ENCODE results near the gene RGR. TPM values are rescaled to one million over a fixed set of nuclear protein-coding genes. Genes with fewer than 3 reads are reported as not detected.
A peak's percentile ranks its signal among the peaks of the same experiment; 100 is the strongest.

The RGR gene
- polyA plus RNA-seq, 4 donors = 0.04 to 0.12 TPM; not detected in 2

DNA sequence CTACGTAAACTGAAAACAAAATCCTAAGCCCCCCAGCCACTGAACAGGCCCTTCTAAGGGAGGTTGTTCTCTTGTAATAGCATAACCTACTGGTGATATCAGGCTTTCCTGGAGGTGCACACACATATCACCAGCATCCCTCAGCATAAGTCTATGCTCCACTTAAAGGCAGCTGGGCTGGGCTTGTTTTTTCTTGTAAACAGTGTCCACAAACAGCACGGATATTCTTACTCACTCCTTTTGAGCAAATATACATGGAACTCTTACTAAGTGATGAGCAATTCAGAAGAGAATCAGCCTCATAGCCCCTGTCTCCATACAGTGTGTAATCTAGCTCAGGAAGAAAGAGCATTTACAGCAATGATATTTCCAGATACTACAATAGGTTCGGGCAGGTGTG is 5.9 kb upstream of the RGR start:
- DNase-seq (no peak), FAIRE-seq (no peak)
- no peaks in the 10 kb centered on the region for H3K9me3 ChIP-seq (ENCODE audit: control insufficient read depth in 2 of 2, insufficient read depth in 1 of 2, low read depth in 1 of 2, low read length in 1 of 2)
- no peaks in the 10 kb centered on the region for H3K4me1 ChIP-seq (ENCODE audit: control insufficient read depth in 3 of 3, insufficient read depth in 2 of 3, low read depth in 1 of 3, low read length in 2 of 3)
- whole genome bisulfite sequencing, 3 donors = 85 to 87% (median 86%) methylated on average over 3 of the region's 3 CpGs
- no peak overlapping the region for H3K27ac ChIP-seq (ENCODE audit: low read depth in 1 of 3, low read length in 2 of 3)
- no peaks in the 10 kb centered on the region for H3K36me3 ChIP-seq (ENCODE audit: control insufficient read depth in 3 of 3, insufficient read depth in 2 of 3, low read depth in 1 of 3, low read length in 3 of 3)
- peaks cover 0 to 9% (median 8%) of the 10 kb centered on the region in 3 donors for H3K27me3 ChIP-seq (ENCODE audit: control insufficient read depth in 3 of 3, insufficient read depth in 3 of 3, low read length in 3 of 3)
- no peak overlapping the region for H3K4me3 ChIP-seq (ENCODE audit: low read depth in 1 of 3, low read length in 3 of 3)

DNA sequence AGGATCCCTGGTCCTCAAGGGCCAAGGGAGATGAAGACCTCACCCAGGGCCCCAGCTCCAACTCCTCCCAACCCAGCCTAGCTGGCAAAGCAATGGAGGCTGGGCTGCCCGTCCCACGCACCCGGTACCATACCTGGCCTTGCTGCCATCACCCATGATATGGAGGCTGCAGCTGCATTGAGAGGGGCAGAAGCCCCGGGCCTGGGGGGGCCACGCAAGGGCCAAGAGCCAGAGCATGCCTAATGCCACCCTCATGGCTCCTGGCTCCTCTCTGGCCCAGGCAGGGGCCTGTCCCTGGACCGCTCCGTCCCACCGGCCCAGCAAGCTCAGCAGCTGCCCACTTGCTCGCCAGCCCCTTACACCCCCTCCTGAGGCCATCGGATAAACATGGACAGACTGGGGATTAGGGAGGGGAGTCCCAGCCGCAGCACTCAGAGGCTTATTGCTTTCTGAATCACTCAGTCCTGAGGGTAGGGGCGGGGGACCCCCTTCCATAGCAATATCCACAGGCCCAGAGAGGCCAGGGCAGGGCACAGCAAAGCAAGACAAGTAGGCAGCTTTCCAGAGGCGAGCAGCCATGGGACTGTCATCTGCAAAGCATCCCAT is 3.6 kb upstream of the RGR start, which contains the start of gene LRIT1:
TSS of gene LRIT1 (minus strand) at position 362 of the 606 bp plus-strand sequence. CDS start at position 255, 107 bp downstream.
- 82 to 92% (median 87%) methylated on average over 12 to 13 of the region's 13 CpGs for WGBS, 3 donors
- no peak within 1 kb of the TSS for H3K4me3 ChIP-seq (ENCODE audit: low read depth in 1 of 3, low read length in 3 of 3)
- peaks cover 0 to 9% (median 8%) of the 10 kb centered on the region in 3 donors for H3K27me3 ChIP-seq (ENCODE audit: control insufficient read depth in 3 of 3, insufficient read depth in 3 of 3, low read length in 3 of 3)
- DNase-seq = no peak
- no peak within 1 kb of the TSS for H3K27ac ChIP-seq (ENCODE audit: low read depth in 1 of 3, low read length in 2 of 3)
- H3K36me3 ChIP-seq (ENCODE audit: control insufficient read depth in 3 of 3, insufficient read depth in 2 of 3, low read depth in 1 of 3, low read length in 3 of 3) = no peaks in the 10 kb centered on the region
- no peaks in the 10 kb centered on the region for H3K4me1 ChIP-seq (ENCODE audit: control insufficient read depth in 3 of 3, insufficient read depth in 2 of 3, low read depth in 1 of 3, low read length in 2 of 3)
- FAIRE-seq = no peak
- no peaks in the 10 kb centered on the region for H3K9me3 ChIP-seq (ENCODE audit: control insufficient read depth in 2 of 2, insufficient read depth in 1 of 2, low read depth in 1 of 2, low read length in 1 of 2)

DNA sequence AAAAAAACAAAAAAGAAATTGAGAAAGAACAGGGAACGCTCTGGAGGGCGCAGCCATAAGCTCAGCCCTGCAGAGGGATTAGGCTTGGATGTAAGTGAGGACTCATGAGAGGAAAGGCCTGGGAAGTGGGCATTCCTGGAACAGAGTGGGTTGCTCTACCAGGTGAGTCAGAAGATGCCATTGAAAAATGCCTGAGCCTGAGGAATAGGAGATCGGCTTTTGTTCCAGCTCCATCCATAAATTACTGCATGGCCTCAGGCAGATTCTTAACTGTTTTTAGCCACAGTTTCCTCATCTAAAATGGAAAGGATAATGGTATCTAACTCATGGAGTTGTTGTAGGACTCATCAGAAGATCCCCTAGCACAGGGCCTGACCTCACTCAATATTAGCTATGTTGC is 1.1 kb upstream of the RGR start:
- H3K36me3 ChIP-seq (ENCODE audit: control insufficient read depth in 3 of 3, insufficient read depth in 2 of 3, low read depth in 1 of 3, low read length in 3 of 3) = no peaks in the 10 kb centered on the region
- H3K9me3 ChIP-seq (ENCODE audit: control insufficient read depth in 2 of 2, insufficient read depth in 1 of 2, low read depth in 1 of 2, low read length in 1 of 2) = no peaks in the 10 kb centered on the region
- H3K4me3 ChIP-seq (ENCODE audit: low read depth in 1 of 3, low read length in 3 of 3) = no peak overlapping the region
- no peak for DNase-seq
- no peak for FAIRE-seq
- no peak overlapping the region for H3K27ac ChIP-seq (ENCODE audit: low read depth in 1 of 3, low read length in 2 of 3)
- 97 to 100% (median 98%) methylated on average over 3 of the region's 3 CpGs for WGBS, 3 donors
- peaks cover 0 to 2% (median 0%) of the 10 kb centered on the region in 3 donors for H3K27me3 ChIP-seq (ENCODE audit: control insufficient read depth in 3 of 3, insufficient read depth in 3 of 3, low read length in 3 of 3)
- H3K4me1 ChIP-seq (ENCODE audit: control insufficient read depth in 3 of 3, insufficient read depth in 2 of 3, low read depth in 1 of 3, low read length in 2 of 3) = no peaks in the 10 kb centered on the region

- H3K27ac ChIP-seq (ENCODE audit: low read depth in 1 of 3, low read length in 2 of 3) = no peak overlapping the region
- no peaks in the 10 kb centered on the region for H3K4me1 ChIP-seq (ENCODE audit: control insufficient read depth in 3 of 3, insufficient read depth in 2 of 3, low read depth in 1 of 3, low read length in 2 of 3)
- peaks cover 0 to 2% (median 0%) of the 10 kb centered on the region in 3 donors for H3K27me3 ChIP-seq (ENCODE audit: control insufficient read depth in 3 of 3, insufficient read depth in 3 of 3, low read length in 3 of 3)
- peaks cover 0 to 5% of the 10 kb centered on the region in 2 donors for H3K9me3 ChIP-seq (ENCODE audit: control insufficient read depth in 2 of 2, insufficient read depth in 1 of 2, low read depth in 1 of 2, low read length in 1 of 2)
- 80 to 84% (median 80%) methylated on average over 6 of the region's 6 CpGs for WGBS, 3 donors
- FAIRE-seq (no peak), DNase-seq (no peak)
- H3K4me3 ChIP-seq (ENCODE audit: low read depth in 1 of 3, low read length in 3 of 3) = no peak overlapping the region
- H3K36me3 ChIP-seq (ENCODE audit: control insufficient read depth in 3 of 3, insufficient read depth in 2 of 3, low read depth in 1 of 3, low read length in 3 of 3) = no peaks in the 10 kb centered on the region
Observed at GRCh38 chr10:84247496-84247895, 2.6 kb downstream of the RGR start.

DNA sequence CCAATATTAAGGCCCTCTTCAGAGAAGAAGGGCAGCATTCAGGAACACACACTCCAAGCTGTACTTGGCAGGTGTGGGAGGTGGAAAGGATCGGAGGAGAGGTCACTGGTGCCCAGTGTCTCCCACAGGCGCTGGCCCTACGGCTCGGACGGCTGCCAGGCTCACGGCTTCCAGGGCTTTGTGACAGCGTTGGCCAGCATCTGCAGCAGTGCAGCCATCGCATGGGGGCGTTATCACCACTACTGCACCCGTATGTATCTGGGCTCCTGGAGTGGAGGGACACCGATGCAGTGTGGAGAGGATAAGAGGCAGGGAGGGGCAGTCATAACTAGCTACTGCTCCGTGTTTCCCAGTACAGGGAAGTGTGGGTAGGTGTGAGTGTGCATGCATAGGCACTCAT is 3.9 kb downstream of the RGR start:
- Histone ChIP-seq H3K4me1 (ENCODE audit: control insufficient read depth in 3 of 3, insufficient read depth in 2 of 3, low read depth in 1 of 3, low read length in 2 of 3) (no peaks in the 10 kb centered on the region), H3K36me3 (ENCODE audit: control insufficient read depth in 3 of 3, insufficient read depth in 2 of 3, low read depth in 1 of 3, low read length in 3 of 3) (no peaks in the 10 kb centered on the region), H3K27me3 (ENCODE audit: control insufficient read depth in 3 of 3, insufficient read depth in 3 of 3, low read length in 3 of 3) (peaks cover 0 to 2% (median 0%) of the 10 kb centered on the region in 3 donors), H3K9me3 (ENCODE audit: control insufficient read depth in 2 of 2, insufficient read depth in 1 of 2, low read depth in 1 of 2, low read length in 1 of 2) (peaks cover 0 to 5% of the 10 kb centered on the region in 2 donors), H3K4me3 (ENCODE audit: low read depth in 1 of 3, low read length in 3 of 3) (no peak overlapping the region), H3K27ac (ENCODE audit: low read depth in 1 of 3, low read length in 2 of 3) (no peak overlapping the region)
- FAIRE-seq = no peak
- WGBS, 3 donors = 76 to 80% (median 78%) methylated on average over 11 to 12 of the region's 12 CpGs
- no peak for DNase-seq

DNA sequence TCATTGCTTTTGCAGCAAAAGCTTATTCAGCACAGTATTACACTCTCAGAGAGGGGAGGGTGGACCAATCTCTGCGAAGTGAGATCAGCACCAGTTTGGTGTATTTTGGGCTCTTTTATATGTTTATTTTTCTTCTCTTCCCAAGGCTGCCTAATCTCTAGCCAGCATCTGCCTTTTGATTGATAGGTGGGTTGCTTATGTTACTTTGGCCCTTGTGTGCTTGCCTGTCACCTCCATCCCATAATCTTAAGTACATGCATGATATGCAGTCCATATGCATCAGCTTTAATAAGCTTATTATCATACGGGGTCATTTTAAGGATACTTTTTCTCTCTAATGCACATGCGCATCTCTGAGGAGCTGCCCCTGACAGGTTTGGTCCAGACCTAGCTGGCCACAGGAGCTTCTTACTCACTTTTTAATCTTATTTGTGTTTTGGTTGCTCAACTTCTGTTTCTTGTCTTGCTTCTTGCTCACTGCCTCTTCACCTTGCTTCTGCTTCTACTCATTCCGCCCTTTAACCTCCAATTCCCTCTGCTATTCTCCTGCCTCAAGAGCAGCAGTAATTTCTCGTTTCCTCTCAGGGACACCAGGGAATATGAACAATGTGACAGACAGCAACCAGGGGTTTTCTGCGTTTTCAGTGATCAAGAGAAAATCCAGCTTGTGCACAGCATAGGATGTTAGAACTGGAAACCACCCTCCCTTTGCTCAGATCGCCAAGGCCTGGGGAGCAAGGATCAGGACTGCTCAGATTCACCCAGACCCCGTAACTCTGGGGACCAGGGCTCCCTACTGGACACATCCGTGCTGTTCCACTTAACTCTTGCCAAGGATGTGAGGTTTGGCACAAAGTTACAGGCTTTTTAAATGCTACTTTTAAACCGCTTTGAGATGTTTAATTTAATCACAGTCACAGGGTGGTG is 10.0 kb downstream of the RGR start:
- Histone ChIP-seq H3K27ac (ENCODE audit: low read depth in 1 of 3, low read length in 2 of 3) (no peak overlapping the region), H3K27me3 (ENCODE audit: control insufficient read depth in 3 of 3, insufficient read depth in 3 of 3, low read length in 3 of 3) (peaks cover 0 to 3% (median 0%) of the 10 kb centered on the region in 3 donors), H3K4me3 (ENCODE audit: low read depth in 1 of 3, low read length in 3 of 3) (no peak overlapping the region), H3K9me3 (ENCODE audit: control insufficient read depth in 2 of 2, insufficient read depth in 1 of 2, low read depth in 1 of 2, low read length in 1 of 2) (peaks cover 0 to 5% of the 10 kb centered on the region in 2 donors), H3K4me1 (ENCODE audit: control insufficient read depth in 3 of 3, insufficient read depth in 2 of 3, low read depth in 1 of 3, low read length in 2 of 3) (no peaks in the 10 kb centered on the region), H3K36me3 (ENCODE audit: control insufficient read depth in 3 of 3, insufficient read depth in 2 of 3, low read depth in 1 of 3, low read length in 3 of 3) (no peaks in the 10 kb centered on the region)
- DNase-seq (no peak), FAIRE-seq (no peak)
- WGBS, 3 donors = 60 to 73% (median 60%) methylated on average over 10 of the region's 10 CpGs

GRCh38 chr10:84256510-84257342 is 11.9 kb downstream of the RGR start:
- H3K27me3 ChIP-seq (ENCODE audit: control insufficient read depth in 3 of 3, insufficient read depth in 3 of 3, low read length in 3 of 3) = peaks cover 0 to 3% (median 0%) of the 10 kb centered on the region in 3 donors
- FAIRE-seq = no peak
- H3K4me1 ChIP-seq (ENCODE audit: control insufficient read depth in 3 of 3, insufficient read depth in 2 of 3, low read depth in 1 of 3, low read length in 2 of 3) = no peaks in the 10 kb centered on the region
- peaks cover 0 to 2% of the 10 kb centered on the region in 2 donors for H3K9me3 ChIP-seq (ENCODE audit: control insufficient read depth in 2 of 2, insufficient read depth in 1 of 2, low read depth in 1 of 2, low read length in 1 of 2)
- DNase-seq = peak; percentile 10 to 46
- no peak overlapping the region for H3K27ac ChIP-seq (ENCODE audit: low read depth in 1 of 3, low read length in 2 of 3)
- no peaks in the 10 kb centered on the region for H3K36me3 ChIP-seq (ENCODE audit: control insufficient read depth in 3 of 3, insufficient read depth in 2 of 3, low read depth in 1 of 3, low read length in 3 of 3)
- 36 to 41% (median 37%) methylated on average over 35 of the region's 35 CpGs for WGBS, 3 donors
- H3K4me3 ChIP-seq (ENCODE audit: low read depth in 1 of 3, low read length in 3 of 3) = no peak overlapping the region

Data from small intestine (tissue), 7 donors.